Osteocyte (in vitro differentiated cells): ENCODE data around the gene LUZP2. TPM values are rescaled to one million over a fixed set of nuclear protein-coding genes. Genes with fewer than 3 reads are reported as not detected.

Experiments used
- DNase-seq: peaks from one replicate; pipeline ENCODE4 v3.0.0; 2021; ENCODE audit warnings: mixed read lengths; ENCODE audit not compliant: unreplicated experiment; ENCODE audit errors: extremely low spot score
- H3K27ac Mint-ChIP-seq: one replicate; pipeline ENCODE4 v1.8.0; 2021; ENCODE audit warnings: mild to moderate bottlenecking, mixed read lengths; ENCODE audit not compliant: unreplicated experiment
- H3K27me3 Mint-ChIP-seq: one replicate; pipeline ENCODE4 v1.8.0; 2021; ENCODE audit warnings: mixed read lengths; ENCODE audit not compliant: unreplicated experiment
- H3K36me3 Mint-ChIP-seq: one replicate; pipeline ENCODE4 v1.8.0; 2021; ENCODE audit warnings: mixed read lengths; ENCODE audit not compliant: unreplicated experiment
- H3K4me1 Mint-ChIP-seq: one replicate; pipeline ENCODE4 v1.8.0; 2021; ENCODE audit warnings: mixed read lengths; ENCODE audit not compliant: unreplicated experiment
- H3K4me3 Mint-ChIP-seq: one replicate; pipeline ENCODE4 v1.8.0; 2021; ENCODE audit warnings: mild to moderate bottlenecking, moderate library complexity, mixed read lengths; ENCODE audit not compliant: unreplicated experiment
- H3K9me3 Mint-ChIP-seq: one replicate; pipeline ENCODE4 v1.8.0; 2021; ENCODE audit warnings: mixed read lengths; ENCODE audit not compliant: unreplicated experiment
- CTCF ChIP-seq: fragments of 200-600 bp; sonication (generic); IDR thresholded peaks from 2 replicates; pipeline ENCODE4 v1.5.0; 2021; ENCODE audit warnings: antibody characterized with exemption, mild to moderate bottlenecking, moderate library complexity
- total RNA-seq: library from RNA; stranded (reverse); gene quantifications from 2 replicates; pipeline ENCODE4 v1.2.1, GENCODE V29; 2021

The LUZP2 gene
- total RNA-seq, 1 donor from 2014 or later: 3.5 TPM

DNA sequence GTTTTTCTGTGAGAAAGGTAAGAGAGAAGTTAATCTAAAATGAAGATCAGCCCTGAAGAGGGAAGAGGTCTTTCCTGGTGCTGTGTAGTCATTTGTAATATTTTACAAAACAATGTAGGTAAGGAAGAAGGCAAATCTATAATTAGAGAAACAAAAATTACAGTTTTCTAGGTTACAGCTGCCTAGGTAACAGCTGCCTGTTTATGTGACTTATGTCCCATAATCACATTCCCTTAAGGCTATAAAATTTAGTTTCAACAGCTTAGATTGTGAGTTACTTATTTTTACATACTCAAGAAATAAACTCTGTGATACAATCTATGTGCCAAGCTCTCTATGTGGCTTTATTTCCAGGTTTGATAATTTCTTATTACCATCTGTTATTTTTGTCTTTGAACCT, 19.8 kb downstream of the LUZP2 start:
- H3K4me1 Mint-ChIP-seq: peaks cover 28% of the 10 kb centered on the region
- H3K27ac Mint-ChIP-seq: no peak overlapping the region
- no peak overlapping the region for H3K4me3 Mint-ChIP-seq
- no peak for TF ChIP-seq CTCF
- no peaks in the 10 kb centered on the region for H3K27me3 Mint-ChIP-seq
- DNase-seq: no peak
- H3K9me3 Mint-ChIP-seq: no peaks in the 10 kb centered on the region
- H3K36me3 Mint-ChIP-seq: no peaks in the 10 kb centered on the region

- Mint-ChIP-seq H3K9me3 (no peaks in the 10 kb centered on the region), H3K4me3 (no peak overlapping the region), H3K4me1 (peaks cover 10% of the 10 kb centered on the region), H3K36me3 (no peaks in the 10 kb centered on the region), H3K27ac (no peak overlapping the region), H3K27me3 (no peaks in the 10 kb centered on the region)
- no peak for DNase-seq
- TF ChIP-seq CTCF: no peak
These were observed 24.7 kb downstream of the LUZP2 start for GRCh38 chr11:24521601-24522000.

- H3K36me3 Mint-ChIP-seq: no peaks in the 10 kb centered on the region
- H3K4me1 Mint-ChIP-seq: peaks cover 15% of the 10 kb centered on the region
- TF ChIP-seq CTCF: no peak
- H3K27me3 Mint-ChIP-seq: no peaks in the 10 kb centered on the region
- H3K9me3 Mint-ChIP-seq: no peaks in the 10 kb centered on the region
- no peak for DNase-seq
- H3K4me3 Mint-ChIP-seq: no peak overlapping the region
- H3K27ac Mint-ChIP-seq: no peak overlapping the region
These were observed 27.3 kb downstream of the LUZP2 start for GRCh38 chr11:24524156-24524555.

- Mint-ChIP-seq H3K36me3 (no peaks in the 10 kb centered on the region), H3K27ac (peak overlapping the region; percentile 73), H3K27me3 (no peaks in the 10 kb centered on the region), H3K4me3 (no peak overlapping the region), H3K9me3 (no peaks in the 10 kb centered on the region), H3K4me1 (peaks cover 43% of the 10 kb centered on the region)
- no peak for TF ChIP-seq CTCF
- DNase-seq: no peak
These were observed 34.7 kb downstream of the LUZP2 start for GRCh38 chr11:24531528-24531927.

GRCh38 chr11:24543771-24544170, 46.9 kb downstream of the LUZP2 start:
- no peaks in the 10 kb centered on the region for H3K27me3 Mint-ChIP-seq
- no peaks in the 10 kb centered on the region for H3K4me1 Mint-ChIP-seq
- no peak for DNase-seq
- H3K36me3 Mint-ChIP-seq: no peaks in the 10 kb centered on the region
- H3K27ac Mint-ChIP-seq: no peak overlapping the region
- no peak overlapping the region for H3K4me3 Mint-ChIP-seq
- TF ChIP-seq CTCF: no peak
- peaks cover 19% of the 10 kb centered on the region for H3K9me3 Mint-ChIP-seq
